HepG2 (cell line): ENCODE results near the gene UGT1A8. TPM values are rescaled to one million over a fixed set of nuclear protein-coding genes. Genes with fewer than 3 reads are reported as not detected.
"Not testable (repeated sequence)": the region's sequence is repeated elsewhere in the genome, so short reads cannot be mapped to it uniquely, and the experiment has no call there.

Source experiments
- ASH2L ChIP-seq: fragments of 300-600, 200-600 bp; sonication (generic); IDR thresholded peaks from 2 replicates; pipeline ENCODE4 v1.7.0; 2017; ENCODE audit warnings: low read depth, mild to moderate bottlenecking, moderate library complexity, mixed read lengths, low read length; ENCODE audit not compliant: insufficient read length
- DMTF1 ChIP-seq: sonication (generic); formaldehyde crosslinking; IDR thresholded peaks from 2 replicates; pipeline ENCODE4 v1.4.0; 2020; ENCODE audit warnings: mild to moderate bottlenecking, missing genetic modification reagents
- ERF ChIP-seq: IDR thresholded peaks from 2 replicates; pipeline ENCODE4 v1.6.1; 2018; ENCODE audit warnings: missing biosample characterization, missing genetic modification reagents
- HOXA3 ChIP-seq: sonication (generic); formaldehyde crosslinking; IDR thresholded peaks from 2 replicates; pipeline ENCODE4 v1.5.0; 2020; ENCODE audit warnings: missing genetic modification reagents
- LCORL ChIP-seq, 2 experiments: fragments of 450-650 bp in 1 of 2; sonication (generic) in 1 of 2; formaldehyde crosslinking in 1 of 2; IDR thresholded peaks; 2 replicates each; pipeline versions ENCODE4 v1.5.0 to v1.6.1; 2017 to 2020; ENCODE audit warnings: antibody characterized with exemption in 1 of 2, missing genetic modification reagents in 1 of 2
- NFKBIZ ChIP-seq: IDR thresholded peaks from 2 replicates; pipeline ENCODE4 v1.6.1; 2018; ENCODE audit warnings: missing genetic modification reagents, missing compliant biosample characterization
- PITX1 ChIP-seq: sonication (generic); formaldehyde crosslinking; IDR thresholded peaks from 2 replicates; pipeline ENCODE4 v1.5.1; 2020; ENCODE audit warnings: mild to moderate bottlenecking, missing genetic modification reagents
- POGZ ChIP-seq: sonication (generic); formaldehyde crosslinking; IDR thresholded peaks from 2 replicates; pipeline ENCODE4 v1.4.0; 2020; ENCODE audit warnings: mild to moderate bottlenecking, missing genetic modification reagents
- THAP9 ChIP-seq: sonication (generic); formaldehyde crosslinking; IDR thresholded peaks from 2 replicates; pipeline ENCODE4; 2020; ENCODE audit warnings: missing genetic modification reagents, mild to moderate bottlenecking, borderline replicate concordance
- ZNF383 ChIP-seq: sonication (generic); formaldehyde crosslinking; IDR thresholded peaks from 2 replicates; pipeline ENCODE4 v1.4.0; 2020; ENCODE audit warnings: missing genetic modification reagents, mild to moderate bottlenecking, borderline replicate concordance
- ZNF879 ChIP-seq: sonication (generic); formaldehyde crosslinking; IDR thresholded peaks from 2 replicates; pipeline ENCODE4 v1.8.1; 2023; ENCODE audit warnings: missing genetic modification reagents
- ZSCAN21 ChIP-seq: sonication (generic); formaldehyde crosslinking; IDR thresholded peaks from 2 replicates; pipeline ENCODE4 v1.8.0; 2022; ENCODE audit warnings: mild to moderate bottlenecking, missing genetic modification reagents, moderate library complexity, borderline replicate concordance
- polyA plus RNA-seq, 8 experiments: library from polyadenylated mRNA; depleted of rRNA in 3 of 8; stranded (reverse) in 7 of 8; unstranded in 1 of 8; fragments of >200 nt; fragmentation: Illumina TruSeq in 4 of 8; extraction: Trizol in 4 of 8; gene quantifications; 2 replicates each; pipeline versions ENCODE4 v1.2.1 to v1.2.3, GENCODE V29; 2011 to 2016; ENCODE audit warnings: low read depth in 4 of 8, missing spikeins in 1 of 8, mixed read lengths in 1 of 8; ENCODE audit not compliant: insufficient read depth in 1 of 8
- total RNA-seq, 5 experiments: library from RNA; depleted of rRNA; stranded (reverse); fragments of >200 nt; fragmentation: Illumina TruSeq; extraction: Trizol; gene quantifications; 2 replicates each; pipeline ENCODE4 v1.2.3, GENCODE V29; 2016; ENCODE audit warnings: low read depth in 1 of 5
- TF ChIP-seq, protein P1 (sequence below), 2 experiments: sonication (generic) in 1 of 2; formaldehyde crosslinking in 1 of 2; IDR thresholded peaks; 2 replicates each; pipeline versions ENCODE4 v1.6.1 to v1.9.0; 2014 to 2022; ENCODE audit warnings: antibody characterized with exemption in 1 of 2, borderline replicate concordance in 1 of 2, inconsistent platforms in 1 of 2, low read depth in 1 of 2, missing genetic modification reagents in 1 of 2
- TF ChIP-seq, protein P2 (sequence below): sonication (generic); formaldehyde crosslinking; IDR thresholded peaks from 2 replicates; pipeline ENCODE4 v1.5.0; 2020; ENCODE audit warnings: missing genetic modification reagents, mild to moderate bottlenecking, borderline replicate concordance

UGT1A8 gene
- total and polyA plus RNA-seq, 2 of the 13 experiments (the other 11 are each of a cell fraction or from before 2014, with no cell fraction given), result not detected

- TF ChIP-seq, protein P1, sequence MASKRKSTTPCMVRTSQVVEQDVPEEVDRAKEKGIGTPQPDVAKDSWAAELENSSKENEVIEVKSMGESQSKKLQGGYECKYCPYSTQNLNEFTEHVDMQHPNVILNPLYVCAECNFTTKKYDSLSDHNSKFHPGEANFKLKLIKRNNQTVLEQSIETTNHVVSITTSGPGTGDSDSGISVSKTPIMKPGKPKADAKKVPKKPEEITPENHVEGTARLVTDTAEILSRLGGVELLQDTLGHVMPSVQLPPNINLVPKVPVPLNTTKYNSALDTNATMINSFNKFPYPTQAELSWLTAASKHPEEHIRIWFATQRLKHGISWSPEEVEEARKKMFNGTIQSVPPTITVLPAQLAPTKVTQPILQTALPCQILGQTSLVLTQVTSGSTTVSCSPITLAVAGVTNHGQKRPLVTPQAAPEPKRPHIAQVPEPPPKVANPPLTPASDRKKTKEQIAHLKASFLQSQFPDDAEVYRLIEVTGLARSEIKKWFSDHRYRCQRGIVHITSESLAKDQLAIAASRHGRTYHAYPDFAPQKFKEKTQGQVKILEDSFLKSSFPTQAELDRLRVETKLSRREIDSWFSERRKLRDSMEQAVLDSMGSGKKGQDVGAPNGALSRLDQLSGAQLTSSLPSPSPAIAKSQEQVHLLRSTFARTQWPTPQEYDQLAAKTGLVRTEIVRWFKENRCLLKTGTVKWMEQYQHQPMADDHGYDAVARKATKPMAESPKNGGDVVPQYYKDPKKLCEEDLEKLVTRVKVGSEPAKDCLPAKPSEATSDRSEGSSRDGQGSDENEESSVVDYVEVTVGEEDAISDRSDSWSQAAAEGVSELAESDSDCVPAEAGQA (IDR thresholded peaks at IDR 0.05; ENCODE audit: low read depth), result peak; percentile 78
- TF ChIP-seq, protein P1 (CRISPR knock-in tag; IDR thresholded peaks at IDR 0.05; ENCODE audit: borderline replicate concordance), result not testable (repeated sequence)
- TF ChIP-seq, protein P2, sequence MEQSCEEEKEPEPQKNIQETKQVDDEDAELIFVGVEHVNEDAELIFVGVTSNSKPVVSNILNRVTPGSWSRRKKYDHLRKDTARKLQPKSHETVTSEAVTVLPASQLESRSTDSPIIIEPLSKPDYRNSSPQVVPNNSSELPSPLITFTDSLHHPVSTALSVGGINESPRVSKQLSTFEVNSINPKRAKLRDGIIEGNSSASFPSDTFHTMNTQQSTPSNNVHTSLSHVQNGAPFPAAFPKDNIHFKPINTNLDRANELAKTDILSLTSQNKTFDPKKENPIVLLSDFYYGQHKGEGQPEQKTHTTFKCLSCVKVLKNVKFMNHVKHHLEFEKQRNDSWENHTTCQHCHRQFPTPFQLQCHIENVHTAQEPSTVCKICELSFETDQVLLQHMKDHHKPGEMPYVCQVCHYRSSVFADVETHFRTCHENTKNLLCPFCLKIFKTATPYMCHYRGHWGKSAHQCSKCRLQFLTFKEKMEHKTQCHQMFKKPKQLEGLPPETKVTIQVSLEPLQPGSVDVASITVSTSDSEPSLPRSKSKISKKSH (CRISPR knock-in tag), result peak; percentile 70; the same call in 1 of the 2 replicates
- TF ChIP-seq ZSCAN21 (CRISPR knock-in tag) (peak; percentile 71; the same call in 1 of the 2 replicates), ERF (CRISPR knock-in tag) (peak; percentile 79), ASH2L (peak; percentile 36), POGZ (peak; percentile 80), ZNF383 (0 out of 2 replicates have a peak, but pooled peaks have one; percentile 17), DMTF1 (CRISPR knock-in tag) (peak; percentile 49; the same call in 1 of the 2 replicates), NFKBIZ (CRISPR knock-in tag) (0 out of 2 replicates have a peak, but pooled peaks have one; percentile 60), ZNF879 (CRISPR knock-in tag) (peak; percentile 65; the same call in 1 of the 2 replicates), HOXA3 (CRISPR knock-in tag) (peak; percentile 79; the same call in 1 of the 2 replicates), PITX1 (CRISPR knock-in tag) (peak; percentile 71), LCORL (CRISPR knock-in tag; IDR thresholded peaks at IDR 0.05) (peak; percentile 85), THAP9 (peak; percentile 62; the same call in 1 of the 2 replicates)
- not testable (repeated sequence) for TF ChIP-seq LCORL (IDR thresholded peaks at IDR 0.05)
Measured at GRCh38 chr2:233736868-233737653, 119.6 kb downstream of the UGT1A8 start (continued).
